A549 (cell line): Measurements from ENCODE around the gene TSC22D2.

ENCODE experiments used
- EP300 ChIP-seq, 2 experiments: fragments of >200 bp; sonication (Bioruptor Twin); formaldehyde crosslinking; IDR thresholded peaks; 2 replicates in 1 of 2; 3 replicates in 1 of 2; pipeline ENCODE4 v1.6.1; 2016 to 2017
- RAD21 ChIP-seq, 2 experiments: fragments of >200 bp in 1 of 2; sonication (Bioruptor Twin) in 1 of 2; formaldehyde crosslinking in 1 of 2; IDR thresholded peaks in 1 of 2; conservative IDR thresholded peaks in 1 of 2; 2 replicates in 1 of 2; 3 replicates in 1 of 2; pipeline ENCODE4 v1.6.1; 2012 to 2018; ENCODE audit warnings: inconsistent platforms in 1 of 2

GRCh38 chr3:150385296-150386242, 22.5 kb upstream of the TSC22D2 start:
- no peak for TF ChIP-seq RAD21 (conservative IDR thresholded peaks at IDR 0.05 in 1 of 2, IDR thresholded peaks at IDR 0.05 in 1 of 2)
- TF ChIP-seq EP300 (IDR thresholded peaks at IDR 0.05): no peak
